Pancreas (tissue), 10 donors: ENCODE results near the gene MGAT5B. TPM values are rescaled to one million over a fixed set of nuclear protein-coding genes. Genes with fewer than 3 reads are reported as not detected.

Experiments used
- ATAC-seq, 4 donors: fragments of 200-7000 bp; cut with Tn5 transposase; one replicate each; pipeline versions ENCODE4 v1.8.0 to v1.9.1; 2020; ENCODE audit warnings: mild to moderate bottlenecking in 4 of 4, moderate library complexity in 4 of 4
- DNase-seq, 6 donors: peaks; one replicate each; pipeline ENCODE4 v3.0.0-alpha.2; 2020
- FAIRE-seq: peaks from 2 replicates; lab custom pipeline; 2012; peaks lifted over from hg19 to GRCh38; lab: Jason Lieb, UNC
- H3K27ac ChIP-seq, 4 donors: fragments of 200-600 bp; sonication (generic); 1 replicate in 3 of 4; 2 replicates in 1 of 4; pipeline versions ENCODE4 v1.5.0 to v1.8.0; 2020
- H3K27me3 ChIP-seq, 4 donors: fragments of 200-600 bp; one replicate each; pipeline ENCODE4 v1.8.0; 2021
- H3K36me3 ChIP-seq, 3 donors: fragments of 200-600 bp; sonication (generic) in 1 of 3; one replicate each; pipeline versions ENCODE4 v1.5.0 to v1.8.0; 2020 to 2021
- H3K4me1 ChIP-seq, 3 donors: fragments of 200-600 bp; one replicate each; pipeline ENCODE4 v1.8.0; 2021
- H3K4me3 ChIP-seq, 4 donors: fragments of 200-600 bp; sonication (generic) in 2 of 4; one replicate each; pipeline versions ENCODE4 v1.5.0 to v1.8.0; 2020 to 2021
- H3K9me3 ChIP-seq, 4 donors: fragments of 200-600 bp; one replicate each; pipeline ENCODE4 v1.8.0; 2021
- CTCF ChIP-seq, 4 donors: fragments of 200-600 bp; sonication (generic) in 3 of 4; IDR thresholded peaks; one replicate each; pipeline versions ENCODE4 v1.5.0 to v1.8.0; 2021; ENCODE audit warnings: antibody characterized with exemption in 4 of 4
- WGBS, 2 donors: extraction: QIAGEN DNeasy Blood & Tissue Kit; methylation state at CpG; one replicate each; pipeline ENCODE4 v1.1.7; 2013; 5-methylcytosine and 5-hydroxymethylcytosine counted together
- intact Hi-C, 3 donors: fragments of 100-400 bp; cut with DNase I; formaldehyde crosslinking; loops; one replicate each; pipeline versions ENCODE4 v1.11.1 to v1.14.2; 2022
- polyA plus RNA-seq, 2 donors: library from polyadenylated mRNA; stranded (reverse); fragments of 200-250 nt; gene quantifications; one replicate each; pipeline ENCODE4 v1.2.3, GENCODE V29; 2013
- total RNA-seq, 6 donors: library from RNA; stranded (reverse); fragmentation: NEBNext Ultra II Directional in 4 of 6; extraction: Animal tissue kit (Norgen Biotek cat#: 25700) in 4 of 6; gene quantifications; one replicate each; pipeline versions ENCODE4 v1.2.1 to v1.2.4, GENCODE V29; 2021 to 2023
- donor health status: healthy with polysubstance abuse.
- donor health status: DM: no; HTN: no; CAD: no; lungs with moderate emphysema.
- donor health status: DM: no; HTN: no; CAD: no.
- donor health status: control.
- donor health status: control.
- donor health status: Bipolar disorder and iron deficiency.
- donor health status: DM: yes; HTN: yes; CAD: no.
- donor health status: DM: no; HTN: no; CAD: no.
- donor health status: DM: no; HTN: no; CAD: no.
- donor health status: DM: yes; HTN: yes; CAD: no.

MGAT5B gene
- total and polyA plus RNA-seq, 8 donors = 0.21 to 1.2 (median 0.25) TPM; not detected in 1

- ATAC-seq (no peak), DNase-seq (no peak), FAIRE-seq (no peak)
- Histone ChIP-seq H3K4me1 (no peaks in the 10 kb centered on the region), H3K36me3 (no peaks in the 10 kb centered on the region), H3K4me3 (no peak overlapping the region), H3K27me3 (no peaks in the 10 kb centered on the region), H3K27ac (no peak overlapping the region), H3K9me3 (no peaks in the 10 kb centered on the region)
- TF ChIP-seq CTCF (IDR thresholded peaks at IDR 0.05) = no peak
- 38 to 50% methylated on average over 9 of the region's 9 CpGs for WGBS, 2 donors
- intact Hi-C loops = no loop called here
These were observed 75.6 kb downstream of the MGAT5B start for GRCh38 chr17:76943781-76944213.

GRCh38 chr17:76944477-76944876, 76.3 kb downstream of the MGAT5B start:
- Histone ChIP-seq H3K9me3 (no peaks in the 10 kb centered on the region), H3K4me1 (no peaks in the 10 kb centered on the region), H3K27me3 (no peaks in the 10 kb centered on the region), H3K27ac (no peak overlapping the region), H3K36me3 (no peaks in the 10 kb centered on the region), H3K4me3 (no peak overlapping the region)
- ATAC-seq (no peak), FAIRE-seq (no peak), DNase-seq (no peak)
- intact Hi-C loops = no loop called here
- 55 to 68% methylated on average over 16 of the region's 16 CpGs for whole genome bisulfite sequencing, 2 donors
- no peak for TF ChIP-seq CTCF (IDR thresholded peaks at IDR 0.05)

GRCh38 chr17:76946111-76946771, 78.0 kb downstream of the MGAT5B start:
- H3K36me3 ChIP-seq = no peaks in the 10 kb centered on the region
- H3K4me1 ChIP-seq = no peaks in the 10 kb centered on the region
- intact Hi-C loops = no loop called here
- H3K9me3 ChIP-seq = no peaks in the 10 kb centered on the region
- WGBS, 2 donors = 78 to 83% methylated on average over 18 of the region's 18 CpGs
- no peak for FAIRE-seq
- DNase-seq = no peak
- no peak for TF ChIP-seq CTCF (IDR thresholded peaks at IDR 0.05)
- no peak overlapping the region for H3K27ac ChIP-seq
- H3K27me3 ChIP-seq = no peaks in the 10 kb centered on the region
- no peak for ATAC-seq
- H3K4me3 ChIP-seq = no peak overlapping the region

- H3K27ac ChIP-seq = no peak overlapping the region
- H3K9me3 ChIP-seq = no peaks in the 10 kb centered on the region
- no peaks in the 10 kb centered on the region for H3K27me3 ChIP-seq
- ATAC-seq (no peak), DNase-seq (no peak), FAIRE-seq (no peak)
- no peaks in the 10 kb centered on the region for H3K4me1 ChIP-seq
- H3K36me3 ChIP-seq = no peaks in the 10 kb centered on the region
- no peak overlapping the region for H3K4me3 ChIP-seq
- 65 to 66% methylated on average over 10 of the region's 10 CpGs for WGBS, 2 donors
- no peak for TF ChIP-seq CTCF (IDR thresholded peaks at IDR 0.05)
- intact Hi-C loops = no loop called here
These were observed 78.5 kb downstream of the MGAT5B start for GRCh38 chr17:76946772-76947135.

GRCh38 chr17:76947309-76947708, 79.1 kb downstream of the MGAT5B start:
- no peak for ATAC-seq
- no peak for TF ChIP-seq CTCF (IDR thresholded peaks at IDR 0.05)
- H3K36me3 ChIP-seq = no peaks in the 10 kb centered on the region
- no peak for DNase-seq
- FAIRE-seq = no peak
- H3K4me1 ChIP-seq = no peaks in the 10 kb centered on the region
- intact Hi-C loops = no loop called here
- no peak overlapping the region for H3K4me3 ChIP-seq
- H3K9me3 ChIP-seq = no peaks in the 10 kb centered on the region
- 79 to 84% methylated on average over 10 of the region's 10 CpGs for WGBS, 2 donors
- no peak overlapping the region for H3K27ac ChIP-seq
- no peaks in the 10 kb centered on the region for H3K27me3 ChIP-seq
